ENCODE measurements around the gene MTCL1.

DNA sequence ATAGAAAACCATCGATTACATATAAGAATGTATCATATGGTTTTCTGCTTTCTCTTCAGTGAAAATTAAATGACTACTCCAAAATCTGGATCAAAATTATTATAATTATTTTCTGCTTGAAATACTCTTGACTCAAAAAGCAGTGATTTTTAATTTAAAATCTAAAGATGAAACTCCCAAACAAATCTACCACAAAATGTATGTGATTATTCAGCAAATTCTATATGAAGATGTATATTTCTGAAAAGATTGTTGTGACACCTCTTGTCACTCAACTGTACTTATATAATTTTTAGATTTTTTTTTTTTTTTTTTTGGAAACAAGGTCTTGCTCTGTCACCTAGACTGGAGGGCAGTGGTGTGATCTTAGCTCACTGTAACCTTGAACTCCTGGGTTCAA lies 98.6 kb downstream of the MTCL1 start:
- TF ChIP-seq SUZ12 (IDR thresholded peaks at IDR 0.05): no peak
- TF ChIP-seq BHLHE40 (IDR thresholded peaks at IDR 0.05; ENCODE audit: borderline replicate concordance): no peak
- TF ChIP-seq FOXA1 (IDR thresholded peaks at IDR 0.05): no peak
- no peak for TF ChIP-seq ARNT (IDR thresholded peaks at IDR 0.05)
- TF ChIP-seq ELF4 (IDR thresholded peaks at IDR 0.05): no peak
- no peak for TF ChIP-seq SP1 (IDR thresholded peaks at IDR 0.05)
- TF ChIP-seq NFRKB (IDR thresholded peaks at IDR 0.05): no peak
- TF ChIP-seq ZNF384 (IDR thresholded peaks at IDR 0.05): no peak
- TF ChIP-seq L3MBTL2 (conservative IDR thresholded peaks at IDR 0.05): no peak
